Hepatocyte (in vitro differentiated cells): ENCODE data around the gene UFSP2. TPM values are rescaled to one million over a fixed set of nuclear protein-coding genes. Genes with fewer than 3 reads are reported as not detected.

Experiments used
- DNase-seq: peaks from one replicate; pipeline ENCODE4 v3.0.0-alpha.2; 2016; ENCODE audit warnings: low spot score
- H2AFZ ChIP-seq: fragments of 200-600 bp; sonication (generic); 2 replicates; pipeline ENCODE4 v1.6.0; 2016; ENCODE audit warnings: antibody characterized with exemption, mild to moderate bottlenecking
- H3K27ac ChIP-seq: fragments of 200-600 bp; sonication (generic); 2 replicates; pipeline ENCODE4 v1.5.1; 2016; ENCODE audit warnings: mild to moderate bottlenecking
- H3K27me3 ChIP-seq: fragments of 200-600 bp; sonication (generic); 2 replicates; pipeline ENCODE4 v1.6.1; 2016
- H3K36me3 ChIP-seq: fragments of 200-600 bp; sonication (generic); replicated peaks from 2 replicates; pipeline ENCODE4 v1.5.1; 2016; ENCODE audit warnings: low read depth; ENCODE audit not compliant: insufficient read depth
- H3K4me1 ChIP-seq: fragments of 200-600 bp; sonication (generic); 2 replicates; pipeline ENCODE4 v1.5.1; 2016; ENCODE audit warnings: mild to moderate bottlenecking, moderate library complexity; ENCODE audit not compliant: insufficient read depth
- H3K4me2 ChIP-seq: fragments of 200-600 bp; sonication (generic); 2 replicates; pipeline ENCODE4 v1.6.0; 2016
- H3K4me3 ChIP-seq: fragments of 200-600 bp; sonication (generic); 2 replicates; pipeline ENCODE4 v1.5.1; 2016; ENCODE audit warnings: mild to moderate bottlenecking
- H3K79me2 ChIP-seq: fragments of 200-600 bp; sonication (generic); 2 replicates; pipeline ENCODE4 v1.6.0; 2017; ENCODE audit warnings: mild to moderate bottlenecking
- H3K9me2 ChIP-seq: fragments of 200-600 bp; sonication (generic); replicated peaks from 2 replicates; pipeline ENCODE4 v1.6.0; 2017; ENCODE audit warnings: mild to moderate bottlenecking; ENCODE audit not compliant: insufficient read depth
- H3K9me3 ChIP-seq: fragments of 200-600 bp; sonication (generic); 2 replicates; pipeline ENCODE4 v1.5.1; 2016; ENCODE audit warnings: low read depth, mild to moderate bottlenecking
- H4K20me1 ChIP-seq: fragments of 200-600 bp; sonication (generic); 2 replicates; pipeline ENCODE4 v1.6.0; 2016; ENCODE audit warnings: mild to moderate bottlenecking; ENCODE audit not compliant: insufficient read depth, poor library complexity, severe bottlenecking
- EZH2 ChIP-seq: fragments of 200-600 bp; sonication (generic); IDR thresholded peaks from 2 replicates; pipeline ENCODE4 v1.6.1; 2016; ENCODE audit warnings: antibody characterized with exemption, mild to moderate bottlenecking, borderline replicate concordance
- EZH2phosphoT487 ChIP-seq: fragments of 200-600 bp; sonication (generic); IDR thresholded peaks from one replicate; pipeline ENCODE4 v1.6.1; 2018; ENCODE audit warnings: antibody characterized with exemption, mild to moderate bottlenecking, low read depth, moderate library complexity; ENCODE audit not compliant: unreplicated experiment, severe bottlenecking
- WGBS: methylation state at CpG from one replicate; pipeline ENCODE4 v1.1.6; 2016; ENCODE audit warnings: low lambda C conversion rate; ENCODE audit errors: missing lambda C conversion rate; 5-methylcytosine and 5-hydroxymethylcytosine counted together
- polyA plus RNA-seq: library from polyadenylated mRNA; unstranded; fragments of >200 nt; fragmentation: Nextera tagmentation; extraction: Ambion mirVana; gene quantifications from 2 replicates; pipeline ENCODE4 v1.2.1, GENCODE V29; 2016
- total RNA-seq: library from RNA; depleted of rRNA; stranded (reverse); fragments of >200 nt; gene quantifications from 2 replicates; pipeline ENCODE4 v1.2.3, GENCODE V29; 2014
- TF ChIP-seq, protein P1 (sequence below): fragments of 200-600 bp; sonication (generic); IDR thresholded peaks from 2 replicates; pipeline ENCODE4 v1.5.1; 2016; ENCODE audit warnings: antibody characterized with exemption, mild to moderate bottlenecking; ENCODE audit not compliant: poor library complexity

The UFSP2 gene
- total and polyA plus RNA-seq, 2 experiments from 2014 or later = 29.2 to 38.5 TPM

GRCh38 chr4:185398618-185399017, 27.1 kb downstream of the UFSP2 start:
- no peak for TF ChIP-seq EZH2phosphoT487
- TF ChIP-seq, protein P1, sequence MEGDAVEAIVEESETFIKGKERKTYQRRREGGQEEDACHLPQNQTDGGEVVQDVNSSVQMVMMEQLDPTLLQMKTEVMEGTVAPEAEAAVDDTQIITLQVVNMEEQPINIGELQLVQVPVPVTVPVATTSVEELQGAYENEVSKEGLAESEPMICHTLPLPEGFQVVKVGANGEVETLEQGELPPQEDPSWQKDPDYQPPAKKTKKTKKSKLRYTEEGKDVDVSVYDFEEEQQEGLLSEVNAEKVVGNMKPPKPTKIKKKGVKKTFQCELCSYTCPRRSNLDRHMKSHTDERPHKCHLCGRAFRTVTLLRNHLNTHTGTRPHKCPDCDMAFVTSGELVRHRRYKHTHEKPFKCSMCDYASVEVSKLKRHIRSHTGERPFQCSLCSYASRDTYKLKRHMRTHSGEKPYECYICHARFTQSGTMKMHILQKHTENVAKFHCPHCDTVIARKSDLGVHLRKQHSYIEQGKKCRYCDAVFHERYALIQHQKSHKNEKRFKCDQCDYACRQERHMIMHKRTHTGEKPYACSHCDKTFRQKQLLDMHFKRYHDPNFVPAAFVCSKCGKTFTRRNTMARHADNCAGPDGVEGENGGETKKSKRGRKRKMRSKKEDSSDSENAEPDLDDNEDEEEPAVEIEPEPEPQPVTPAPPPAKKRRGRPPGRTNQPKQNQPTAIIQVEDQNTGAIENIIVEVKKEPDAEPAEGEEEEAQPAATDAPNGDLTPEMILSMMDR = no peak
- TF ChIP-seq EZH2 = no peak
- Histone ChIP-seq H2AFZ (no peak overlapping the region), H4K20me1 (no peaks in the 10 kb centered on the region), H3K4me3 (no peak overlapping the region), H3K9me2 (no peaks in the 10 kb centered on the region), H3K27ac (no peak overlapping the region), H3K27me3 (no peaks in the 10 kb centered on the region), H3K4me2 (no peak overlapping the region), H3K9me3 (no peaks in the 10 kb centered on the region), H3K79me2 (no peaks in the 10 kb centered on the region), H3K4me1 (no peaks in the 10 kb centered on the region), H3K36me3 (no peaks in the 10 kb centered on the region)
- 95% methylated on average over 2 of the region's 2 CpGs for WGBS
- no peak for DNase-seq

GRCh38 chr4:185396724-185397385, 28.9 kb downstream of the UFSP2 start, which contains the start of gene ANKRD37:
Gene ANKRD37, plus strand, starts transcription at chr4:185396841. Its CDS starts 83 bp downstream, at chr4:185396924.
- Histone ChIP-seq H3K4me3 (peak within 1 kb of the TSS; percentile 45), H3K4me1 (no peaks in the 10 kb centered on the region), H3K4me2 (peak within 1 kb of the TSS; percentile 88), H3K27me3 (no peaks in the 10 kb centered on the region), H3K79me2 (no peaks in the 10 kb centered on the region), H3K9me3 (no peaks in the 10 kb centered on the region), H2AFZ (peak within 1 kb of the TSS; percentile 75), H3K36me3 (no peaks in the 10 kb centered on the region), H3K27ac (peak within 1 kb of the TSS; percentile 91), H3K9me2 (no peaks in the 10 kb centered on the region), H4K20me1 (no peaks in the 10 kb centered on the region)
- TF ChIP-seq, protein P1 = no peak
- TF ChIP-seq EZH2 = no peak
- TF ChIP-seq EZH2phosphoT487 = no peak
- peak; percentile 68 for DNase-seq
- WGBS = 2% methylated on average over 38 of the region's 38 CpGs

DNA sequence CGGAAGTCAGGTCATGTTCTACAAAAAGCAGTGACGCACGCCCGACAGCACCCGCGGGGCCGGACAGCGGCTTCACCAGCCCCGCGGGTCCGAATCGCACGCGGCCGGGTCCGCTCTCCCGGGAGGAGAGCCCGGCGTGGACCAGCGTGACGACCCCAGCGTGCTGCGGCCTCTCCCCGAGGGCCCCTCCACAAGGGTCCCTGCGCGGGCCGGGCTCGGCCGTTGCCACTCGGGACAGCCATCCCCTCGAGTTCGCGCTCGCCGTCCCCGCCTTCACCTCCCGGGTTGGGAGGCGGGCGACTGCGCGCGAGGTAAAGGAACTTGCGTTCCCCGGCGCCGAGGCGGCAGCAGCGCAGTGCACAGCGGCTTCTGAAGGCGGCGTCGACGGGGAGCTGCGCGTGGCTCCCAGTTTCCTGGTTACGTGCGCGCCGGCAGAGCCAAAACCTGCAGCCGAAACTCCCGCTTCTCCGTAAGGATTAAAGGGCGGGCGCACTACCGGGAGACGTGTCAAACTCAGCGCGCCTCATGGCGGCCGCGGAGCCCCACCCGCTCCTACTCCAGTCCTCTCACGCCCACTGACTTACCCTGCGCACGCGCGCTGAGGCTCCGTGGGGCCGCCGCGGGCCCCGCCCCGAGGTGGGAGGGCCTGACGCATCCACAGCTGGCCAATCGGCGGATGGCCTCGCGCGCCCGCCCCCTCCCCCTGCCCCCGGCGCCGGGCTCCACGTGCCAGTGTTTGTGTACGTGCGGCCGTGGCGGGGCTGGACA, 29.6 kb downstream of the UFSP2 start:
- no peaks in the 10 kb centered on the region for H3K27me3 ChIP-seq
- 1% methylated on average over 56 of the region's 98 CpGs for WGBS
- H2AFZ ChIP-seq = peak overlapping the region; percentile 75
- H3K4me1 ChIP-seq = no peaks in the 10 kb centered on the region
- no peaks in the 10 kb centered on the region for H3K9me2 ChIP-seq
- H3K9me3 ChIP-seq = no peaks in the 10 kb centered on the region
- no peak for TF ChIP-seq EZH2phosphoT487
- TF ChIP-seq, protein P1 = no peak
- no peak for TF ChIP-seq EZH2
- DNase-seq = peak; percentile 98
- peak overlapping the region; percentile 88 for H3K4me2 ChIP-seq
- H3K4me3 ChIP-seq = peak overlapping the region; percentile 45
- H4K20me1 ChIP-seq = no peaks in the 10 kb centered on the region
- peak overlapping the region; percentile 91 for H3K27ac ChIP-seq
- no peaks in the 10 kb centered on the region for H3K79me2 ChIP-seq
- no peaks in the 10 kb centered on the region for H3K36me3 ChIP-seq
